GM12865 (cell line): ENCODE measurements around the gene NXPH4.

Experiments used
- DNase-seq: peaks from one replicate; pipeline ENCODE4 v3.0.0; 2010; ENCODE audit warnings: low read depth
- H3K4me3 ChIP-seq: 2 replicates; pipeline ENCODE4 v1.5.1; 2011; ENCODE audit warnings: mild to moderate bottlenecking, low read depth, low read length, control low read depth
- TF ChIP-seq, protein P1 (sequence below): IDR thresholded peaks from 2 replicates; pipeline ENCODE4 v1.5.1; 2011; ENCODE audit warnings: low read length, control low read depth, low read depth, inconsistent platforms; ENCODE audit not compliant: insufficient read depth; ENCODE audit errors: missing control alignments

Gene NXPH4

DNA sequence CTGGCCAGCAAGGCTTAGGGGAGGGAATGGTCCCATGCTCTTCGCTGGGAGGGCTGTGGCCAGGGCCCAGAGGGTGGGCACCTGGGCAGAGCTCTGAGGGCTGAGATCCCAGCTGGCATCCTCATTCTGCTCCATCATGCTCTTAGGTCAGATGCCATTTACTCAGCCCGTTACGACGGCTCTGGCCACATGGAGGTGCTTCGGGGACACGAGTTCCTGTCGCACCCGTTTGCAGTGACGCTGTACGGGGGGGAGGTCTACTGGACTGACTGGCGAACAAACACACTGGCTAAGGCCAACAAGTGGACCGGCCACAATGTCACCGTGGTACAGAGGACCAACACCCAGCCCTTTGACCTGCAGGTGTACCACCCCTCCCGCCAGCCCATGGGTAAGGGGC is 38.4 kb upstream of the NXPH4 start:
- DNase-seq, result no peak
- H3K4me3 ChIP-seq, result no peak overlapping the region
- TF ChIP-seq, protein P1, sequence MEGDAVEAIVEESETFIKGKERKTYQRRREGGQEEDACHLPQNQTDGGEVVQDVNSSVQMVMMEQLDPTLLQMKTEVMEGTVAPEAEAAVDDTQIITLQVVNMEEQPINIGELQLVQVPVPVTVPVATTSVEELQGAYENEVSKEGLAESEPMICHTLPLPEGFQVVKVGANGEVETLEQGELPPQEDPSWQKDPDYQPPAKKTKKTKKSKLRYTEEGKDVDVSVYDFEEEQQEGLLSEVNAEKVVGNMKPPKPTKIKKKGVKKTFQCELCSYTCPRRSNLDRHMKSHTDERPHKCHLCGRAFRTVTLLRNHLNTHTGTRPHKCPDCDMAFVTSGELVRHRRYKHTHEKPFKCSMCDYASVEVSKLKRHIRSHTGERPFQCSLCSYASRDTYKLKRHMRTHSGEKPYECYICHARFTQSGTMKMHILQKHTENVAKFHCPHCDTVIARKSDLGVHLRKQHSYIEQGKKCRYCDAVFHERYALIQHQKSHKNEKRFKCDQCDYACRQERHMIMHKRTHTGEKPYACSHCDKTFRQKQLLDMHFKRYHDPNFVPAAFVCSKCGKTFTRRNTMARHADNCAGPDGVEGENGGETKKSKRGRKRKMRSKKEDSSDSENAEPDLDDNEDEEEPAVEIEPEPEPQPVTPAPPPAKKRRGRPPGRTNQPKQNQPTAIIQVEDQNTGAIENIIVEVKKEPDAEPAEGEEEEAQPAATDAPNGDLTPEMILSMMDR, result no peak

DNA sequence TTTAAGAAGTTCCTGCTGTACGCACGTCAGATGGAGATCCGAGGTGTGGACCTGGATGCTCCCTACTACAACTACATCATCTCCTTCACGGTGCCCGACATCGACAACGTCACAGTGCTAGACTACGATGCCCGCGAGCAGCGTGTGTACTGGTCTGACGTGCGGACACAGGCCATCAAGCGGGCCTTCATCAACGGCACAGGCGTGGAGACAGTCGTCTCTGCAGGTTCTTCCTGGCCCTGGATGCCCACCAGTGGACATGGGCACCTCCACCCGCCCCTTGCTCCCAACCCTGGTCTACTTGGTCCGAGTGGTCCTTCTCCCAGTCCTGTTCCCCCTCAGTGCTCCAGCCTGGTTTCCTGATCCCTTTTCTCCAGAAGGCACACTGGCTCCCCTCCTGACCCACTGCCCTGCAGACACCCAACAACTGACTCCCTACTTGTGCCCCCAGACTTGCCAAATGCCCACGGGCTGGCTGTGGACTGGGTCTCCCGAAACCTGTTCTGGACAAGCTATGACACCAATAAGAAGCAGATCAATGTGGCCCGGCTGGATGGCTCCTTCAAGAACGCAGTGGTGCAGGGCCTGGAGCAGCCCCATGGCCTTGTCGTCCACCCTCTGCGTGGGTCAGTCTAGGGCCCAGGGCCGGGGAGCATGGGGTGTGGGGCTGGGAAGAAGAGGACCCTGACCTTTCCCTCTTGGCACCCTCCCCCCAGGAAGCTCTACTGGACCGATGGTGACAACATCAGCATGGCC is 37.1 kb upstream of the NXPH4 start:
- H3K4me3 ChIP-seq, result no peak overlapping the region
- DNase-seq, result no peak
- TF ChIP-seq, protein P1, result no peak

DNA sequence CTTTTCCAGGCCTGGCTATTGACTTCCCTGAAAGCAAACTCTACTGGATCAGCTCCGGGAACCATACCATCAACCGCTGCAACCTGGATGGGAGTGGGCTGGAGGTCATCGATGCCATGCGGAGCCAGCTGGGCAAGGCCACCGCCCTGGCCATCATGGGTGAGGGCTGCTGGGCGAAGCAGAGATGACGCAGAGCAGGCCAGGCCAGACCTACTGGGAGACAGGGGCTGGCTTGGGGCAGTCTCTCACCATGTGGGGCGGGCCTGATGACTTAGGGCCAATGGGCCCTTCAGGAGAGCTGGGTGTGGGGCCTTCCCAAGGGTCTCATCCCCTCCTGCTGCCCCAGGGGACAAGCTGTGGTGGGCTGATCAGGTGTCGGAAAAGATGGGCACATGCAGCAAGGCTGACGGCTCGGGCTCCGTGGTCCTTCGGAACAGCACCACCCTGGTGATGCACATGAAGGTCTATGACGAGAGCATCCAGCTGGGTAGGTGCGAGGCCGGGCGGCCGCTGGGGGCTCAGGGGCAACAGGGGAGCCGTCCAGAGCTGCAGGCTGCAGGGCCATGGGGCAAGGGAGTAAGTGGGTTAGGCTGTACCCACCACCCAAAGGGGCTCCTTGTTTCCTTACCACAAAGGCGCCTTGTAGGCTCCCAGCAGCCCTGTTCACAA is 36.1 kb upstream of the NXPH4 start:
- no peak overlapping the region for H3K4me3 ChIP-seq
- no peak for DNase-seq
- TF ChIP-seq, protein P1, result no peak

DNA sequence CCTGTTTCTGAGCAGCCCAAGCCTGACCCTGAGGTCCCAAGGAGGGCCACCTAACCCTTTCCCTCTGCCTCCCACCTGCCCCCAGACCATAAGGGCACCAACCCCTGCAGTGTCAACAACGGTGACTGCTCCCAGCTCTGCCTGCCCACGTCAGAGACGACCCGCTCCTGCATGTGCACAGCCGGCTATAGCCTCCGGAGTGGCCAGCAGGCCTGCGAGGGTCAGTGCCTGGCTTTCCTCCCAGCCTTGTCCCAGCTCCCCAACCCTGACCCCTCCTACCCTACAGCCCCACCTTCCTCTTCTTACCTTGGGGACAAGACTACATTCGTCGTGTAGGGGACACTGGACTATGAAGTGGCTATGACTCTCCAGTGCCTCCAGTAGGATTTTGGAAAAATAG is 35.5 kb upstream of the NXPH4 start:
- TF ChIP-seq, protein P1, result no peak
- no peak overlapping the region for H3K4me3 ChIP-seq
- DNase-seq, result no peak

DNA sequence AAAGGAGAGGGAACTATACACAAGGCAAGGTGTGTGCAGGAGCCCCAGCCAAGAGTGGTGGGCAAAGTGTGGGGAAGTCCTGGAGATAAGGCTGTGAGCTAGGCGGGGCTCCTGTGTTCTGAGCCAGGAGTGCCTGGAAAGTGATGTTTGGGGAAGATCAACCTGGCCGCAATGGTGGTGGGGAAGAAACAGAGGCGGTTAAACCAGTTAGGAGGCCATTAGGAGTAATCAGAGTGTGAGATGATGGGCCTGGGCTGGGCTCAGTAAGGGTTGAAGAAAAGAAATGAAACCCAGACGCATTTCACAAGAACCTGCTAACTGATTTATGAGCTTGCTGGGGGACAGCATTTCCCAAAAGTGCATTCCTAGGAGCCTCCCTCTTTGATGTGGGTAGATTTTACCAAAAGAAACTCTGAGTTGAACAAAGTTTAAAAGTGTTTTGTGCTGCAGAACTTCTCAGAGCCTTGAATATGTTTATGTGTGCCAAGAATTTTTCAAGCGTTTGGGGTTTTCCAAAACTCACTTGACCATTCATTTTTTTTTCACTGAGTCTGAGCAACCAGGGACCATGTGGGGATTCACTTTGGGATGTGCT is 34.9 kb upstream of the NXPH4 start:
- DNase-seq, result no peak
- H3K4me3 ChIP-seq, result no peak overlapping the region
- TF ChIP-seq, protein P1, result no peak

DNA sequence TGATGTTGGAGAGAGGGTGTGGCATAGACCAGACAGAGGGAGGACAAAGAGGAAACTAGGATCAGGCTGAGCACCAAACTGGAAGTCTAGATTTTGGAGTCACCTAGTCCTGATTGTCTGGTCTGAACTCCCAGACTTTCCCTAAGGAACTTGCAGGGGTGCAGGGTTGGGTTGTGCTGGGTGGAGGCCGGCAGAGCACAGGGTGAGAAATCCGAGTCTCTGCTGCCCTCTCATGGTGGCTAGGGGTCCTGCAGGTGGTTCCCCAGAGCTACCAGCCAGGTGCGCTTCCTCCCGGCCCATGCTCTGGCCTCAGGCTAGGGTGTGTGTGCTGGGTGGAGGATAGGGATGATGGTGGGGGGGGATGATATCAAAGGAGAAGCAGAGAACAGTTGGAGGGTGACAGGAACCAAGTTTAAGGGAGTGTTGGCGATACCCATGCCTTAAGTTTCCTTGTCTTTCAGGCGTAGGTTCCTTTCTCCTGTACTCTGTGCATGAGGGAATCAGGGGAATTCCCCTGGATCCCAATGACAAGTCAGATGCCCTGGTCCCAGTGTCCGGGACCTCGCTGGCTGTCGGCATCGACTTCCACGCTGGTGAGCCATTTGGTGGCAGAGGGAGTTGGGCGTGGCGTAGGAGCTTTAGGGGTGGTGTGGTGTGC is 33.5 kb upstream of the NXPH4 start:
- no peak overlapping the region for H3K4me3 ChIP-seq
- TF ChIP-seq, protein P1, result peak; percentile 96
- DNase-seq, result peak; percentile 77
